Neural progenitor cell (in vitro differentiated cells): ENCODE measurements around the gene USP53.

Experiments used
- CTCF ChIP-seq: fragments of 200-600 bp; sonication (generic); IDR thresholded peaks from 2 replicates; pipeline ENCODE4 v1.5.1; 2017; ENCODE audit warnings: antibody characterized with exemption, mild to moderate bottlenecking
- EZH2 ChIP-seq: fragments of 200-600 bp; sonication (generic); IDR thresholded peaks from 2 replicates; pipeline ENCODE4 v1.6.1; 2017; ENCODE audit warnings: antibody characterized with exemption, mild to moderate bottlenecking, moderate library complexity

DNA sequence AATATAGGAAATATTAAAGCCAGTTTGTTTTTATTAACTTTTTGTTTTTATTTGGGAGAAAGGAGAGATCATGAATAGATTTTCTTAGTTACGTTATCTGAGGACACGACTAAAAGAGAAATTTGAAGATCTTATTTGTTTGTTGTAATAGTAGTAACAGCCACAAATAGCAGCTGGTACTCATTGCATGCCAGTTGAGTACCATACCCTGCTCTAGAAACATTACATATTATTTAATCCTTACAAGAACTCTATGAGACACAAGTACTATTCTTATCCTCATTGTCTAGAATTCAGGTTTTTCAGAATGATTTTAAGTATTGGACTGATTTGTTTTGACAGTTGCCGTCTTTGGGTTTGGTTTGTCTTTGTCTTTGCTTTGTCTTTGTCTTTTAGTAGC, 31.8 kb downstream of the USP53 start:
- TF ChIP-seq CTCF, result no peak
- no peak for TF ChIP-seq EZH2
